Embryonic facial prominence (tissue), 1 donor: ENCODE results near the gene SLC24A4.

ENCODE experiments used
- DNase-seq: peaks from one replicate; pipeline ENCODE4 v3.0.0-alpha.2; 2016; ENCODE audit errors: extremely low spot score

The SLC24A4 gene

DNA sequence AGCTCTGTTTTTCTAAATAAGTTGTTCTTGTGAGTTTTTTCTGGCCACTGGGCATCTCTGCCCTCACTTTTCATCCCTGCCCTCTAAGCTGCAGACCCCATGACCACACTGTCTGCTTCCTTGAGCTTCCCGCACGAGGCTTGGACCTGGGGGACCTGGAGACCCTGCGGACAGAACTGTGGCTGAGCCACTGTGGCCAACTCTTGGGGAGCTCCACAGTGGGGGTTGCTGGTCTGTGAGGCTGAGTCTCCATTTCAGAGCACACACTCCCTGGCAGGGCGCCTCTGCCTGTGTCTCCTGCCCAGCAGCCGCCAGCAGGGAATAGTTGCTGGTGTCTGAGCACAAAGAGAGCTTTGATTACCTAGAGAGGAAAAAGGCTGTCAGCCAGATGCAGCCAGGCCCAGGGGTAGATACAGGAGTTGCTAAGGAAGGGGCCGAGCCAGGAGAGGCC, 177.6 kb downstream of the SLC24A4 start:
- no peak for DNase-seq

DNA sequence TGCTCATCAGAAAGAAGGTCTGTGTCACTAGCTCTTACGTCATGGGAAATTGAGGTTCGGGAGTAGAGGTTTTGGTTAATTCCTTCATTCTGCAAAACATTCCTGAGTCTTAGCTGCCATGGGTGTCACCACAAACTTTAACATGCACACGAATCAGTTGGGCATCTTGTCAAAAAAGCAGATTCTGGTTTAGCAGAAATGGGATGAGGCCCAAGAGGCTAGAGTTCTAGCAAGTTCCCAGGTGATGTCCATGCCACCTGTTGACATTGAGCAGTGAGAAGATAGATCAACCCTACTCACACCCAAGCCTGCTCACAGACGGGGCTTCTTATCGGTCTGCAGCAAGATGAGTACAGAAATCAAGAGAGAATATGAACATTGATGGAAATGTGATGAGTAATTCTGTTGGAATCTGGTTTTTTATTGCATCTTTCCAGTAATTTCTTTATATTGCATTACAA, 179.0 kb downstream of the SLC24A4 start:
- DNase-seq, result no peak

DNA sequence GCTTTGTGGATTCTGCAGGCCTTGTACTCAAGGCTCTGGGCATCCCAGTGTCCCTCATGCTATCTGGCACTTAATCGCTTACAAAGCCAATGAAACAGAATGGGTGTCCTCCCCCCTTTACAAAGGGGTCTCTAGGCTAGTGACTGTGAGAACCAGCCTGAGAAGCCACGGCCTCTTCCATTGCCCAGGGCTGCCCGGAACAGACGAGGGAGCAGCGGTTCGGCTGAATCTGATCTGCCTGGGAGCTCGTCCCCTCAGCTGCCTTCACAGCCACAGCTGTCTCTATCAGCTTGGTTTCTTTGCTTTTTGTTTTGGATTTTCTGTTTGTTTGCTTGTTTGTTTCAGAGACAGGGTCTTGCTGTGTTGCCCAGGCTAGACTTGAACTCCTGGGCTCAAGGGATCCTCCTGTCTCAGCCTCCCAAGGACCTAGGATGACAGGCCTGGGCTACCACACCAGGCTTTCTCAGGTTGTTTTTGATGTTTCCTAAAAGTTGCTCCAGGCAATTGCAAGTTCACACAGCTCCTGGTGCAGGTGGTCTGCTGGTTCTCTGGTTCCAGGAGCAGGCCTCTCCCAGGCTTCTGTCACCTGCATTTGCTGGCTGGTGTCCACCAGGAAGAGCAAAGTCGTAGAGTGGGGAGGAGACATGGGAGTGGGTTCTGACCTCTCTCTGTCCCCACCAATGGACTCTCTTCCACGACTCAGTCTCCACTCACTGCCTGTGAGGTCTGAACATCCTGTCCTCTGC, 179.7 kb downstream of the SLC24A4 start:
- DNase-seq, result no peak

DNA sequence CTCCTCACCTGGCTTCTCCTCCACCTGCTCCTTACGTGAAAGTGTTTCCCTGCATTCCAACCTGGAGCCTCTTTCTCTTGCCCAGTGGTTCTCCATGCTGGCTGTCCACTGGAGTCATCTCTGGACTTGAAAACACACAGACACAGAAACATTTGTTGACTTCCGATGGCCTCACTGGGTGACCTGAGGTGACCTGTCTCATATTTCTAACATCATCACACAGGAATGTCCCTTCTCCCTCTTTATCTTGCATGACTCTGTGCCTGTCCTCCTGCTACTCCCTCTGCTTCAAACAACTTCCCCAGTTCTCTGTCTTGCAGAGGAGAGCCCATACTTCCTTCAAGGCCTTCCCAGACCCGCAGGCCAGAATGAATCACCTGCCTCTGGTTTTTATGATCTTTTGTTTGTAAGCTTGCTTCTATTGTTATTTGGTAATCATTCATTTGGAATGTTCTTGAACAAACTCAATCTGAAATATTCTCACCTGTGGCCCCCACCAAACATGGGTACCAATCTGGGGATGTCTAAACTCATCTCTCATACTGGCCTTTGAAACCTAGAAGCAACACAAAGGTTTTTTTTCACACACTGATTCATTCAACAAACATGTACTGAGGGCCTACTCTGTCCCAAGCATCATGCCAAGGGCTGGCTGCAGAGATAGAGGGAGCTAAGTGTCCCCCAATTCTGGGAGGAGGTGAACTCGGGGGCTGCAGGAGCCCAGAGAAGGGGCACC, 181.0 kb downstream of the SLC24A4 start:
- no peak for DNase-seq

DNA sequence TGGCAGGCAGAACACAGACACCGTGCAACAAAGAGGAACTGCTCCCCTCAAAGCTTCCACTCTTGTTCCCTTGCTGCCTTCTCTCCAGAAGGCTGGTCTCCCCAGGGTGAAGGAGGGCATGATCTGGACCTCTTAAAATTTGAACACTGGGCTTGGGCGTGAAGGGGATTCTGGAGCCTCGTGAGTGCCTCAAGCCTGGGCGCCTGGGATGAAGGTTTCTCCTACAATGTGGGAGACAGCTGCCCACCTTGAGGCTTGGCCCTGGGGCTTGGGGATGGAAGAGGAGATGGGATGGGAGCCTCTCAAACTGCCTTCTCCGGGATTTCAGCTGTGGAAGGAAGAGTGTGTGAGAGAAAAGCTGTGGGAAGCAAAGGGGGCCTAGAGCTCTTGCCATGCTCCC, 182.9 kb downstream of the SLC24A4 start:
- no peak for DNase-seq

DNA sequence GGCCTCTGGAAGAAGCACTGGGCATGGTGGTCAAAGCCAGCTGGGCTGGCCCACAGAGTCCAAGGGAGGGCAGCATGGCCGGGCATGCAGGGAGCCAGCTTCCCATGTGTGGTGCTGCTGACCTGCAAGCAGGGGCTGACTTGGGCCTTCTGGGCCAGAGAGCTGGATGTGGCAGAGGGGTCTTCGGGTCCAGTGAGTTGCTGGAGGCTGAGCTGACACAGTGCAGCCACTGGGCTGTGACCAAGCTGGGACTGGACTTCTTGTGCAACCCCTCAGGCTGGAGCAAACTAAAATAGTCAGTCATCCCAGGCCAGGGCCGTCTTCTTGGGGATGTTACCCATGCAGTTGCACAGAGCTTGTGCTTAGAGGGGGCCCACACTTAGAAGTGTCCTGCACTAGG, 183.3 kb downstream of the SLC24A4 start:
- DNase-seq, result no peak

DNA sequence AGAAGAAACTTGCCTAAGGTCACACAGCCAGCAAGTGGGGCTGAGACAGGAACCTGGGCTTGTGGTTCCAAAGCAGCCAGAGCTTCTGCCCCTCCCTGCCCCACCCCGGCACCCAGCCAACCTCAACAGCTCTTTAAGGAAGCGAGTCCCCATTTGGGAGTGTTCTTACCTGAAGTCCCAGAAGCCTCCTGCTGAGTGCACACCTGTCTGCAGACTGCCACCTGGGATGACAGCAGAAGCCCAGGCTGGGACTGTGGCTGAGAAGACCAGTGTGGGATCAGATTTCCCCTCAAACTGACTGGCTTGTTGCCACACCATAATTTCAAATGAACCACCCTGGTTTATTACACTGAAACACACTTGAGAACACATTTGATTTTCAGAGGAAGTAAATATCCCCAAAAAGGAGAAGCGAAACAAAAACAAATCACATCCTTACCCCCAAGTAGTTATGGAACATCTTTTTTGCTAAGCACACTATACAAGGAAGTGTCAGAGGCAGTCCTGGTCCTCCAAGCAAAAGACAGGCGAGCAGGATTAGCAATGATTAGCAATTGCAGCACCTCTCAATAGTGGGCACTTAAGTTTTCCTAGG, 184.3 kb downstream of the SLC24A4 start:
- no peak for DNase-seq

DNA sequence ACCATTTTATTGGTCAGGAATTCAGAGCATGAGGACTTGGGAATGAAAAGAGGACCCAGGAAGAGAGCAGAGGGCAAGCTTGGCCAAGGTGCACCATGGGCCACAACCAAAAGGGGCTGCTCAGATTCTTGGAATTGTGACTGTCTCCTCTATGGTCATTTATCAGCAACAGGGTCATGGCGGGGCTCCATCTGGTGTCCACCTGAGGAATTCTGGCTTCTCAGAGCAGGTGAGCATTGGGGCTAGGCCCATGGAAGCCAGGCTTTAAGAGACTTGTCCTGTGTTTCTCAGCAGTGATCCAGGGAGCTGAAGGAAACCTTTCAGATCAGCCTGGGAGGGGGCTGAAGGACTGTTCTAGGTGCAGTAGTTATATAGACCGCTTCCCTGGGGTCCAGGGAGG, 188.0 kb downstream of the SLC24A4 start:
- DNase-seq, result no peak

DNA sequence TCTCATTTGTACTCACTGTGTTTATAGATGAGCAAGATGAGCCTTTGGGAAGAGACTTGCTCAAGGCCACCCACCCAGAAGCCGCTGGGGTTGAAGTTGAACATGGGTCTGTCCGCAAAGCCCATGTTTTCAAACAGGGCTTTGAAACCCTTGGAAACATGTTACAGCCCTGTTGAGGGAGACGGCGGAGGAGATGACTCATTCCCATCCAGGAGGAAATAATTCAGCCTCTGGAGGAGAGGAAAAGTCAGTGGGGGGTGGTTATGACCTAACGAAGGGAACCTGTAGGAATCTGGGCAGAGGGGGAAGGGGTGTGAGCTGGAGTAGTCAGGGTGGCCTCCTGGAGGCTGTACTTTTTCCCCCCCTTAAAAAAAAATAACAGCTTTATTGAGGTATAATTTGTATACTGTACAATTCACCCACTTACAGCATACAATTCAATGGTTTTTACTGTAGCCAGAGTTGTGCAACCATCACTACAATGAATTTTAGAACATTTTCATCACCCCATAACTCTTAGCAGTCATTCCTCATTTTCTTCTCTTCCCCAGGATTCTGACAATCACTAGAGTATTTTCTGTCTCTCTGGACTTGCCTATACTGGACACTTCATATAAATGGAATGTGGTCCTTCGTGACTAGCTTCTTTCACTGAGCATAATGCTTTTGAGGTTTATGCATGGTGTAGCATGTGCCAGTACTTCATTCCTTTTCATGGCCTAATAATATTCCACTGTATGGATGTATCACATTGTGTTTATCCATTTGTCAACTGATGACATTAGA, 188.7 kb downstream of the SLC24A4 start:
- no peak for DNase-seq

DNA sequence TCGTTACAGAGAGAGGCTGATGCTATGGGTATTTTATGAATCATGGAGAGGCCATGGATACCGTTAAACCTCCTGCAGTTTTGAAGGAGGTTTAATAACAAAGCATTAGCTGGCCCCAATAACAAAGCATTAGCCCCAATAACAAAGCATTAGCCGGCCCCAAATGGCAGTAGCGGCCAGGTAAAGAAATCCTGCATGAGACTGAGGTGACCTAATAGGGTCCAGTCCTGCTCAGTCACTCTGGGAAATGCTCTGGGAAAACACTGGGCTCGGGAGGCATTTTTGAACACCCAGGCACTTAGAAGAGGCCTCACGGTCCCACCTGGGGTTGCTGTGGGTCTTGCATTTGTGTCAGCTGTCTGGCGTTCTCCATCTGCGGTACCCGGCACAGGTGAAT, 189.8 kb downstream of the SLC24A4 start:
- DNase-seq, result no peak

DNA sequence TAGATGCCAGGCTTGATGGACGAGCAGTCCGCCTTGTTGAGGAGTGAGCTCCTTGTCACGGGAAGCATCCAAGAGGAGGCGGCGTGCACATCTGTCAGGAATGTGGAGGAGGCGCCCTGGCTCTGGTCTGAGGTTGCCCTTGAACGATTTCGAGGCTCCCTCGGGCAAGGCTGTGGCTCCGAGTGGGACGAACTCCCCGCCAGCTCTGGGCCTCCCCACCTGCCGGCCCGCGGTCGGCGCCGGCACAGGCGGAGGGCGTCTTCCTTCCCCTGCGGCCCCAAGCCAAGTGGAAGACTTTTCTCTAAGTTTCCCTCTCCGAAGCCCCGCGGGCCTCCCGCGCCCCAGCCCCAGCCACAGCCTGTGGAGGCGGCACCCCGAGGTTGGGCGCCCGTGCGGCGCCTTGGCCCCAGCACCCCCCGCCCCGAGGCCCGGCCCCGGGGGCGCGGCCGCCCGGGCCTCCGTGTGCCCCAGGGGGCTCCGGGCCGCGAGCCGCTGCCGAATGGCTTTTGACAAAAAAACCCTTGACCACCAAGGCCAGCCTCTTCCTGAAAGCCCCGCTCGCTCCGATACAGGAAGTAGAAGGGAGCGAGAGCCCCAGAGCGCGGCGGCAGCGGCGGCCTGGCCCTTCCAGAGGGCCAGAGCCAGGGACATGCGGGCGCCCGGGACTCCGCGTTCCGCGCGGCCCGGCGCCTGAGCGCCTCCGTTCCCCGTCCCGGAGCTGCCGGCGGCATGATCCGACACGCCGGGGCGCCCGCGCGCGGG, 190.4 kb downstream of the SLC24A4 start, which contains the start of gene RIN3:
RIN3 (plus strand) TSS at position 578 of the 762 bp plus-strand sequence; CDS start at position 730, 152 bp downstream.
- peak; percentile 52 for DNase-seq

DNA sequence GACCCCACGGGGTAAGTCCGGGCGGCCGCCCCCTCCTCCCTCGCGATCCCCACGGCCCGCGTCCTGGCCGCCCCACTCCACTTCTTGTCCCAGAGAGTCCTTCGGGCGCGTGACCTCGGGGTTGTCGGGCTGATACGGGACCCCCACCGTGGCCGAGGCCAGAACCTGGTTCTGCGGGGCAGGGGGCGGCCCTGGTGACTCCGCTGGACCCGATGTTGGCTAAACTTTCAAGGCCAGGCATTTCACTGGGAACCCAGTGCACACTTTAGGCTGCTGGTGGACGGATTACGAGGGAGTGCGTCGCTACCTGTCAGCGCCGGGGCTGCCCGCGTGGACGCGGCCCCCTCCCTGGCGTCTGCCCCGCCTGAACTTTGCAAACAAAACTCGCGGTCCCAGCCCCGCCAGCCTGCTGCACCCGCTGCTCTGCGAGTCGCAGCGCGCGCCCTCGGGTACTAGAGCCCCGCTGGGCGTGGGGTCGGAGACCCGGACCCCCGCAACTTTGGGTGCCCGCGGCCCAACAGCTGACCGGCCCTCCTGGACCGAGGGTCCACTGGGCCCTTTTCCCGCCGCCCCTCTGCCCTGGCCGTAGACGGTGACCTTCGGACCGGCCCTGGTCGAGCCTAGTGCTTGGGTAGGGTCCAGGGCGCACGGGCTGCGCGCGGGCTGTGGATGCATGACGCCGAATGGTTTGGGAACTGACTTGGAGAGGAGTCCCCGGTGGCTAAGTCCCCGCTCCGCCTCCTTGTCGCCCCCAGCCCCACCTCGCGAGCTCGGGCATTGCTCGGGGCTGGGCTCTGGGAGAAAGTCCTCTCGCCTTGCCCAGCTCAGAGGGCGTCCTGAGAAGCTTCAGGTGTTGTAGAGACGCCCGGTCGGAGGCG, 191.2 kb downstream of the SLC24A4 start:
- no peak for DNase-seq

DNA sequence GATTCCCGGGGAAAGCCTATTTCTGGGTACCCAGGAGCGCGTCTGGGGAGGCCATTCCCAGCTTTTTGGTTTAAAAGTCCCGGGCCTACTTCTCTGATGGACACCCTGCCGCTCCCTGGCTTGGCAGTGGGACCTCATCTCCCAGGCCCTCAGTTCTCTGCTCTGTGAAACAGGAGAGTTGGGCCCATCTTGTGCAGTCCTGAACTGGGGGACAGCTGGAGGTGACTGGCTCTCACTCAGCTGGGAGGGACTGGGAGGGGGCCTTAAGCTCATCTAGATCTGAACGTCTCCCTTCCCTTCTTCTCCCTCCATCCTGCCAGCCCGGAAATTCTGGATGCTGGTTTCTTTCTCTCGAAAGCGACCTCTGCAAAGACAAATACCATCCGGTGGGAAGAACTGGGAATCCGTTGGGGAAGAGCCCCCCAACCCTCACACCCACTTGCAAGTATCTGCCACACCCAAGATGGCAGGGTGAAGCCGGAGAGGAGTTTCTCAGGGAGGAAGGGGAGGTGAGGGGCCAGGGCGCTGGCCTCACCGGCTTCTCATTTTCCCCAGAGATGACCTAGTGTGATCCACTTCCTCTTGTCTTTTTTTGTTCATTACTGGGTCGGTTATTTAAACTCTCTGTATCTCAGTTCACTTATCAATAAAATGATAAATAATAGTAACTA, 192.0 kb downstream of the SLC24A4 start:
- DNase-seq, result no peak

DNA sequence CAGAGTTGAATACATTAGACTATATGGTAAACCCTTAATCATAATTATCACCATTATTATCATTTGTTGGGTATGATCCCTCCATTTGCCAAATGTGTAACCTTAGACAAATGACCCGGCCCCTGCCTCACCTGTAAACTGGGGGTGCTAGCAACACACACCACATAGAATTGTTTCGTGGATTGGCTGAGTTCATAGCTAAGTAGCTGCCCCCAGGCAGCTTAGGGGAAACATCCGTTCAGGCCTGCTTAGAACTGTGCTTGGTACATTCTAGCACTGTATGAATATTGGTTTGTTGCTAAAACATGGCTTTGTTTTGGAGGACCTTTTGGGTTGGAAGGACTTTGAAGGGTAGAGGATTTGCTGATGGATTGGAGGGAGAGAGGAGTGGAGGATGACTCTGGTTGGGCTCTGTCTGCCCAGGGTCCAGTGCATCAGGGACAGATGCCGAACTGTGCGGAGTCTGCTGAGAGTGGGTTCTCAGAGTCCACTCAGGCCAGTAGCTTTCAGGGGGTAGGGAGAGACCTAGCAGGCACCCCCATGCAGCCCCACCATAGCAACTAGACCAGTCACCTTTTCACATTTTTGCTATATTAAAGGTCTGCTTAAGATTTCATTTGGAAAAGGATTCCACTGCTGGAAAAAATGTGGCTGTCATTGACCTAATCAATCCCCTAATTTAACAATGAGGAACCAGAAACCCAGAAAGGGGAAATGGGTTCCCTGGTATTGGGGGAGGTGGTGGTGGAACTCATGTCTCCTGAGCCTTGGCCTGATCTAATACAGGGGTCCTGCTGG, 192.8 kb downstream of the SLC24A4 start:
- DNase-seq, result no peak

DNA sequence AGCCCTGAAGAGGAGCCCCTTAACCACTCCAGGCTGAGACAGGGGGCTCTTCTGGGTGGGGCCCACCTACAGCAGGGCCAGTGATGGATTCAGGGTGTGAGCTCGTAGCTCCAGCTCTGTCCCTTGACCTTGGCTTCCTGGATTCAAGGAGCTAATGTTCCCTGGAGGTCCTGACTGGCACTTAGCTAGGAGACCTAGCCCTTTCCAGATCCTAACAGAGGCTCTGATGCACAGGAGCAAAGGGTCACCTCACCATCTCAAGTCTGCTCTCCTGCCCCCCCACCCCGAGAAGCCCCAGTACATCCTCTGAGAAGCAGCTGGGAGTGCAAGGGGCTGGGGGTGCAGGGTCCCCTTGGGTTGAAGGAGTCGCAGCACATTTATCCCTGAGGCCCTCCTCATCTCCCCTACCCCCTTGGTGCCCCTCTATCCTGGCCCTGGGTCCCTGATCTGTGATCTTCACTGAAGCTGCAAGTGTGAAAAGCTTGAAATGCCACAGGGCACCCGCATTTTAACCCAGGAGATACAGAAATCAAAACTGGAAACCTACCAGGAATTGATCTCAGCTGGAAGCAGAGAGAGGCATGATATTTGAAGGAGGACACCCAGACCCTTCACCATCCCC, 193.5 kb downstream of the SLC24A4 start:
- DNase-seq, result no peak

DNA sequence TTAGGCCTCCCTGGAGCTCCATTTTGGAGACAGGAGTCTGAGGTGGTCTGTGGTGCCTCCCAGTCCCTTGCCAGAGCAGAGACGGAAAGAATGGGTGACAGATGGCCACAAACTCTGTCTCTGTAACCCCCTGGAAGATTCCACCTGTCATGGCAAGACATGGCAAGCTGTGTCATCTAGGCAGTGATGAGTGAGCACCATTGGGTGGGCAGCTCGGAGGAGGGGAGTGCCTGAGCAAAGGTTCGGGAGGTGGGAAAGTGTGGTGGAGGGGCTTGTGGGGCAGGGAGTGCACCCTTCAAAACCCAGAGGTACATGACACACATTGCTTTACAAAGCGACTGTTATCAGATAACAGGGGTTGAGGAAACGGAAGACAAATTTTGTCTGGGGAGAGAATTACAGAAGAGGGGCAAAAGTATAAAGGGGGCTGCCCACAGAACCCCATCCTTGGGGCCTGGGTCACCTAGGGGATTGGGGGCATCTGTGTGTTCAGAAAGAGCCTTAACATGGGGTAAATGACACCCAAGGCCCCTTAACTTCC, 194.1 kb downstream of the SLC24A4 start:
- DNase-seq, result no peak

DNA sequence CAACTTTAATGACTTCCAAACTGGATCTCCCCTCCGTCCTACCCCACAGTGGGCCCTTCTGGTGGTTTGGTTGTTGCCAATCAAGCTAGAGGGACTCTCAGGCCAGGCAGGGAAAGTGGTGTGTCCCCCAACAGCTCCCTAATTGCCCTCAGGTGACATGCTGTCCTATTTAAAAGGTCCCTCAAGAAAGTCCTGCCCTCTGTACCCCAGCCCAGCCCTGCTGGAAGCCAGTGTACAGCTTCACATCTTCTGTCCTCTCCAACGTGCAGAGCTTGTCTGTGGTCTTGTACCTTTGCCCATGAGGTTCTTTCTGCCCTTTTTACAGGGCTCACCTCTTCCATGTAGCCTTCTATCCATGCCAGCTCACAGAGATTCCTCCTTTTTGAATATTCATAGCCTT, 194.8 kb downstream of the SLC24A4 start:
- no peak for DNase-seq
